ENCODE measurements around the gene CDK6. TPM values are rescaled to one million over a fixed set of nuclear protein-coding genes. Genes with fewer than 3 reads are reported as not detected.

CDK6 gene
- total RNA-seq, 1 experiment from 2014 or later: 124 TPM

- no TSS peak for BruUV-seq (replicated peaks)
- TF ChIP-seq CTCF (IDR thresholded peaks at IDR 0.05; ENCODE audit: unreplicated experiment): no peak
- Mint-ChIP-seq H3K27ac (ENCODE audit: low read depth, unreplicated experiment) (peak overlapping the region; percentile 13), H3K27me3 (ENCODE audit: insufficient read depth, unreplicated experiment) (no peaks in the 10 kb centered on the region), H3K36me3 (ENCODE audit: insufficient read depth, unreplicated experiment) (peaks cover 6% of the 10 kb centered on the region), H3K9me3 (ENCODE audit: unreplicated experiment) (peaks cover 8% of the 10 kb centered on the region), H3K4me3 (ENCODE audit: unreplicated experiment) (no peak overlapping the region), H3K4me1 (ENCODE audit: insufficient read depth, unreplicated experiment) (peaks cover 49% of the 10 kb centered on the region)
- ChIA-PET POLR2A (interaction anchor here (0.6 to 1.5 kb wide), 5 partner anchors 12 to 99 kb away, joined by 3 to 4 read pairs (median 3); no protein-coding TSS in a partner anchor), CTCF (no interaction called here)
- intact Hi-C loops (cut with micrococcal nuclease): no loop called here
- no peak for DNase-seq (ENCODE audit: unreplicated experiment)
Observed at GRCh38 chr7:92794831-92795230, 41.5 kb downstream of the CDK6 start.

GRCh38 chr7:92794391-92794790 lies 42.0 kb downstream of the CDK6 start:
- no peaks in the 10 kb centered on the region for H3K27me3 Mint-ChIP-seq (ENCODE audit: insufficient read depth, unreplicated experiment)
- CTCF ChIA-PET: no interaction called here
- H3K4me3 Mint-ChIP-seq (ENCODE audit: unreplicated experiment): no peak overlapping the region
- intact Hi-C loops (cut with micrococcal nuclease): no loop called here
- POLR2A ChIA-PET: interaction anchor here (0.6 to 2.4 kb wide), 3 partner anchors 14 to 99 kb away, joined by 3 to 12 read pairs (median 4); no protein-coding TSS in a partner anchor
- DNase-seq (ENCODE audit: unreplicated experiment): no peak
- H3K27ac Mint-ChIP-seq (ENCODE audit: low read depth, unreplicated experiment): peak overlapping the region; percentile 13
- peaks cover 50% of the 10 kb centered on the region for H3K4me1 Mint-ChIP-seq (ENCODE audit: insufficient read depth, unreplicated experiment)
- peaks cover 8% of the 10 kb centered on the region for H3K9me3 Mint-ChIP-seq (ENCODE audit: unreplicated experiment)
- H3K36me3 Mint-ChIP-seq (ENCODE audit: insufficient read depth, unreplicated experiment): peaks cover 6% of the 10 kb centered on the region
- BruUV-seq (replicated peaks): no TSS peak
- no peak for TF ChIP-seq CTCF (IDR thresholded peaks at IDR 0.05; ENCODE audit: unreplicated experiment)

- Mint-ChIP-seq H3K36me3 (ENCODE audit: insufficient read depth, unreplicated experiment) (peaks cover 6% of the 10 kb centered on the region), H3K4me1 (ENCODE audit: insufficient read depth, unreplicated experiment) (peaks cover 50% of the 10 kb centered on the region), H3K9me3 (ENCODE audit: unreplicated experiment) (peaks cover 8% of the 10 kb centered on the region), H3K4me3 (ENCODE audit: unreplicated experiment) (no peak overlapping the region), H3K27me3 (ENCODE audit: insufficient read depth, unreplicated experiment) (no peaks in the 10 kb centered on the region), H3K27ac (ENCODE audit: low read depth, unreplicated experiment) (peak overlapping the region; percentile 13)
- CTCF ChIA-PET: interaction anchor here (1.0 kb wide), 1 partner anchor 11 kb away, joined by 3 read pairs; no protein-coding TSS in a partner anchor
- BruUV-seq (replicated peaks): no TSS peak
- TF ChIP-seq CTCF (IDR thresholded peaks at IDR 0.05; ENCODE audit: unreplicated experiment): no peak
- intact Hi-C loops (cut with micrococcal nuclease): no loop called here
- POLR2A ChIA-PET: interaction anchor here (0.6 to 2.4 kb wide), 4 partner anchors 12 to 84 kb away, joined by 3 to 12 read pairs (median 4); no protein-coding TSS in a partner anchor
- DNase-seq (ENCODE audit: unreplicated experiment): no peak
Observed at GRCh38 chr7:92793656-92794205, 42.6 kb downstream of the CDK6 start.

- Mint-ChIP-seq H3K4me1 (ENCODE audit: insufficient read depth, unreplicated experiment) (peaks cover 52% of the 10 kb centered on the region), H3K9me3 (ENCODE audit: unreplicated experiment) (peaks cover 8% of the 10 kb centered on the region), H3K36me3 (ENCODE audit: insufficient read depth, unreplicated experiment) (peaks cover 13% of the 10 kb centered on the region), H3K27ac (ENCODE audit: low read depth, unreplicated experiment) (peak overlapping the region; percentile 39), H3K4me3 (ENCODE audit: unreplicated experiment) (no peak overlapping the region), H3K27me3 (ENCODE audit: insufficient read depth, unreplicated experiment) (no peaks in the 10 kb centered on the region)
- BruUV-seq (replicated peaks): no TSS peak
- intact Hi-C loops (cut with micrococcal nuclease): no loop called here
- ChIA-PET POLR2A (interaction anchor here (1.0 kb wide), 1 partner anchor 27 kb away, joined by 3 read pairs; no protein-coding TSS in a partner anchor), CTCF (no interaction called here)
- no peak for TF ChIP-seq CTCF (IDR thresholded peaks at IDR 0.05; ENCODE audit: unreplicated experiment)
- DNase-seq (ENCODE audit: unreplicated experiment): peak; percentile 61
Observed at GRCh38 chr7:92790992-92791391, 45.4 kb downstream of the CDK6 start.
